ENCODE data around the gene PAIP2. TPM values are rescaled to one million over a fixed set of nuclear protein-coding genes. Genes with fewer than 3 reads are reported as not detected.

PAIP2 gene
- polyA plus RNA-seq, 1 donor from 2014 or later = 240 TPM

GRCh38 chr5:139389701-139390638 is 48.3 kb downstream of the PAIP2 start, which contains the start of gene MZB1:
MZB1 (minus strand) TSS chr5:139389913; CDS start chr5:139389856, 57 bp downstream.
- no peaks in the 10 kb centered on the region for H3K36me3 Mint-ChIP-seq
- H3K27ac Mint-ChIP-seq = peak within 1 kb of the TSS; percentile 97 to 99 (median 98)
- H3K4me1 Mint-ChIP-seq = peaks cover 36 to 52% (median 52%) of the 10 kb centered on the region in 3 donors
- peak within 1 kb of the TSS; percentile 82 to 98 (median 93) for H3K4me3 Mint-ChIP-seq
- H3K9me3 Mint-ChIP-seq = no peaks in the 10 kb centered on the region
- no peaks in the 10 kb centered on the region for H3K27me3 Mint-ChIP-seq

- Mint-ChIP-seq H3K9me3 (no peaks in the 10 kb centered on the region), H3K4me3 (peak overlapping the region; percentile 82 to 94 (median 88)), H3K4me1 (peaks cover 28 to 43% (median 43%) of the 10 kb centered on the region in 3 donors), H3K27me3 (no peaks in the 10 kb centered on the region), H3K36me3 (no peaks in the 10 kb centered on the region), H3K27ac (peak overlapping the region; percentile 97 to 99 (median 98))
Observed at GRCh38 chr5:139390639-139391569, 49.2 kb downstream of the PAIP2 start.

DNA sequence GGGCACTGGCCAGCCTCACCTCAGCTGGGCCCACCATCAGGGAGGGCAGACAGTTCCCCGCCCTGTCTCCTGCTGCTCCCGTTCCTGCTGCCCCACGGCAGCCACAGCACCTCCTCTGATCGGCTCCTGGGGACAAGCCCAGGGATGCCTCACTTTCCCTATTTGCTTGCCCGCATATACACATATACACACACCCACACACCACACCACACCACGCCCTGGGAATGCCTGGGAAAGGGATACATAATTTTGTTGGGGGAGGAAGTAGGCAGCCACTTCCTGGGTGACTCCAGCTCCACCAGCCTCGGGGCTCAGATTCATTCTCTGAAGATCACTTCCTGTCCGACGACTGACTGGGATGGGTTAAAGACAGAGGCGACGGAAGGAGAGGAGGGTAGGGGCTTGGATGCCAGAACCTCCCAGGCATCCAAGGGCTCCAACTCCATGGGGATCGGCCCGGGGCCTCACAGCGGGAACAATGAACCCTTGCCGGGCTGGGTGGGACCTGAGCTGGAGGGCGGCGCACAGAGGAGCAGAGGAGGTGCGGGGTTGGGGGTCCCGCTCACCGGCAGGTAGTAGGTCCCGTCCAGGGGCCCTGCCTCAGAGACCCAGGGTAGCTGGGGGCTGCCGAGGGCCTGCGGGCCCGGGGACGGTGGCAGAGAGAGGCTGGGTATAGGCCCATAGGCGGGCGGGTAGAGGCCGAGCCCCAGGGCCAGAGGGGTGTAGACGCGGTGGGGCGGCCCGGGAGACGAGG is 50.1 kb downstream of the PAIP2 start:
- peaks cover 33 to 37% (median 35%) of the 10 kb centered on the region in 3 donors for H3K4me1 Mint-ChIP-seq
- H3K27me3 Mint-ChIP-seq = no peaks in the 10 kb centered on the region
- H3K4me3 Mint-ChIP-seq = peak overlapping the region; percentile 82 to 94 (median 88)
- peak overlapping the region; percentile 93 to 98 (median 97) for H3K27ac Mint-ChIP-seq
- no peaks in the 10 kb centered on the region for H3K9me3 Mint-ChIP-seq
- peaks cover 2% of the 10 kb centered on the region for H3K36me3 Mint-ChIP-seq

DNA sequence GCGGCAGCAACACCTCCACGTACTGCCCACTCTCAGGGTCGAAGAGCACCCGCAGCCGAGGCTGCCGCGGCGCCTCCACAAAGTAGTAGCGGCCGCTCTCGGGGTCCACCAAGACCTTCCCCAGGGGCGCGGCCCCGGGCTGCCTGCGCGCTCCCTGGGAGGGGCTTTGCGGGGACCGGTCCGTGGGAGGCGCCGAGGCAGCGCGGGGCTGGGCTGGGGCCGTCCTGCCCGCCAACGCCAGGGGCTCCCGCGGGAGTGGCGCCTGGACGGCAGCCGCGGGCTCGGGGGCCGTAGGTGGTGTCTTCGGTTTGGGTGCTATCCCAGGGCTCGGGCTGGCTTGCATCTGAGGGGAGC is 50.6 kb downstream of the PAIP2 start:
- Mint-ChIP-seq H3K27me3 (no peaks in the 10 kb centered on the region), H3K9me3 (no peaks in the 10 kb centered on the region), H3K4me1 (peaks cover 33 to 37% (median 37%) of the 10 kb centered on the region in 3 donors), H3K4me3 (peak overlapping the region; percentile 82 to 96 (median 94)), H3K27ac (peak overlapping the region in 2 of 3 donors; percentile 88 to 96), H3K36me3 (peaks cover 2% of the 10 kb centered on the region)

DNA sequence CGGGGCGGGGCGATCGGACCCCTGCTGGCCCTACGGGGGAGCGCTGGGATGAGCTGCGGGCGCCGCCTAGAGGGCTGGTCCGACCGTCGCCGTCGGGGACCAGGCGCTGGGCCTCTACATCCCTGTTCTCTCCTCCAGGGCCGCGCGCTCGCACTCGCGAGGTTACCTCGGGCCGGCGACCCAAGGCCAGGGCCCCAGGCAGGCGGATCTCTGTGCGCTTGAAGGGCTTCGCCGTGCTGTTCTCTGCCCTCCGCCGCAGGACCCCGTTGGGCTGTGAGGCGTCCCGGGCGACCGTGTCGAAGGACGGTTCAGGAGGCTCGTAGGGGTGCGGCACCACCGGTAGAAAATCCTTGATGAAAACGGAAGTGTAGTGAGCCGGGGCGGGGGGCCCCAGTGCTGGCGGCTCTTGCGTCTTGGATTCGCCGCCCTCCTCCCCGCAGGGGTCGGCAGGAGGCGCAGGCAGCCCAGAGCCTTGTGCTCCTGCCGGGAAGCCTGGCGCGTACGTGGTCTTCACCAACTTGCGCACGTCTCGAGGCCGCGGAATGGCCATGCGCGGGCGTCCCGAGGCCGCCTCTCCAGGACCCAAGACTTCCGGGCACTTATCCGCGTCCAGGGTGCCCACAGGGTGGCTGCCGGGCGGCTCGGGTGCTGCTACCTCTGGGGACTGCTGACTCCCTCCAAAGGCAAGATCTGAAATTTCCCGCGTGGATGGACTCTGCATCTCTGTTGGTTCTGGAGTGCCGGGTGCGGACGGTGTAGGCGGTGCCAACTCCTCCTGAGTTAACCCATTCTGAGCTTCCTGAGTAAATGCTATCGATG is 51.2 kb downstream of the PAIP2 start:
- H3K27ac Mint-ChIP-seq = peak overlapping the region; percentile 53 to 96 (median 88)
- peaks cover 30 to 40% (median 34%) of the 10 kb centered on the region in 3 donors for H3K4me1 Mint-ChIP-seq
- no peaks in the 10 kb centered on the region for H3K9me3 Mint-ChIP-seq
- peak overlapping the region; percentile 82 to 96 (median 94) for H3K4me3 Mint-ChIP-seq
- H3K36me3 Mint-ChIP-seq = peaks cover 2% of the 10 kb centered on the region
- no peaks in the 10 kb centered on the region for H3K27me3 Mint-ChIP-seq

- Mint-ChIP-seq H3K36me3 (peaks cover 2% of the 10 kb centered on the region), H3K27me3 (no peaks in the 10 kb centered on the region), H3K27ac (peak overlapping the region; percentile 53 to 96 (median 88)), H3K9me3 (no peaks in the 10 kb centered on the region), H3K4me3 (peak overlapping the region; percentile 82 to 96 (median 94)), H3K4me1 (peaks cover 24 to 36% (median 27%) of the 10 kb centered on the region in 3 donors)
Observed at GRCh38 chr5:139393497-139394122, 52.0 kb downstream of the PAIP2 start.

GRCh38 chr5:139394123-139394653 is 52.5 kb downstream of the PAIP2 start:
- H3K27me3 Mint-ChIP-seq = no peaks in the 10 kb centered on the region
- H3K36me3 Mint-ChIP-seq = peaks cover 2% of the 10 kb centered on the region
- H3K4me1 Mint-ChIP-seq = peaks cover 23 to 36% (median 25%) of the 10 kb centered on the region in 3 donors
- peak overlapping the region in 1 of 3 donors; percentile 96 for H3K27ac Mint-ChIP-seq
- peak overlapping the region; percentile 77 to 96 (median 86) for H3K4me3 Mint-ChIP-seq
- no peaks in the 10 kb centered on the region for H3K9me3 Mint-ChIP-seq

DNA sequence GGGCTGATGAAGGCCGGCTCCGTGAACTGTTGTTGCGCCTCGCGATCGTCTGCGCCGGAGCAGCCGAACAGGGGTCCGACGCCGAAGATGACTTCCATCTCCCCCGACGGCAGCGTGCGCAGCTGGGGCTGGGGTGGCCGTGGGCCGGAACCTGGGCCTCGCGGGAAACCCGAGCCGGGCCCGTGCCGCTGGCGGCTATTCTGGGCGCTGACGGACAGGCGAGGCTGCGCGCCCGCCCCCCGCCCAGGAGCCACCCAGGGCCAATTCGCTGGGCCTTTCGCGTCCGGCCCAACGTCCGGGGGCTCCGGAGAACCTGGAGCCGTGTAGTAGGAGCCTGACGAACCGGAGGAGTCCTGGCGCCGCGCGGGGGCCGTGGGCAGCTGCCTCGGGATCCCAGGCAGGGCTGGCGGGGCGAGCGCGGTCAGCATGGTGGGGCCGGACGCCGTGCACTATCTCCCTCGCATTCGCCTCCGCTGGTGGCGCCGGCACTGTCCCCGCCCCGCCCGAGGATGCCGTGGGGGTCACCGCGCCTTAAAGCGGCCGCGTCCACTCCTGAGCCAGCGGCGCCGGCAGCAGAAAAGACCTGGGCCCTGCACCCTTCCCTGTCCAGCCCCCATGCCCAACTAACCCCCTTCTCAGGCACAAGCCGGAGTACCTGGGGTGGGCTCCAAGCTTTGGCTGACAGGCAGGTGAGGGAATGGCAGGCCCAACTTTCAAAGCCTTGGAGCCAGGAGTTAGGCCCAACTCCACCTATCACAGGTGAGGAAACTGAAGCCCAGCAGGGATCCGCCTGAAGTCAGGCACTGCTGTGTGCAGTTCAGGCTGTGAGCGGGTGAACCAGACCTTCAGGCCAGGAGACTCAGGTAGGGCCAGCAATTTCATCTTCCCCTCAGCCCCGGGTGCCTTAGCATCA is 53.3 kb downstream of the PAIP2 start, which contains the start of gene PROB1:
Gene PROB1 (minus strand): TSS at position 451 of the 913 bp plus-strand sequence. CDS start 23 bp downstream, at position 428.
- peak within 1 kb of the TSS; percentile 77 to 96 (median 90) for H3K4me3 Mint-ChIP-seq
- peaks cover 19 to 33% (median 22%) of the 10 kb centered on the region in 3 donors for H3K4me1 Mint-ChIP-seq
- peaks cover 2% of the 10 kb centered on the region for H3K36me3 Mint-ChIP-seq
- no peaks in the 10 kb centered on the region for H3K27me3 Mint-ChIP-seq
- no peaks in the 10 kb centered on the region for H3K9me3 Mint-ChIP-seq
- H3K27ac Mint-ChIP-seq = peak within 1 kb of the TSS in 1 of 3 donors; percentile 96

GRCh38 chr5:139395844-139396640 is 54.4 kb downstream of the PAIP2 start:
- peaks cover 12 to 24% (median 14%) of the 10 kb centered on the region in 3 donors for H3K4me1 Mint-ChIP-seq
- H3K9me3 Mint-ChIP-seq = no peaks in the 10 kb centered on the region
- H3K27me3 Mint-ChIP-seq = no peaks in the 10 kb centered on the region
- peak overlapping the region; percentile 54 to 89 (median 70) for H3K4me3 Mint-ChIP-seq
- H3K27ac Mint-ChIP-seq = peak overlapping the region in 2 of 3 donors; percentile 73 to 82
- peaks cover 2% of the 10 kb centered on the region for H3K36me3 Mint-ChIP-seq

- no peaks in the 10 kb centered on the region for H3K9me3 Mint-ChIP-seq
Observed at GRCh38 chr5:139396691-139397090, 55.0 kb downstream of the PAIP2 start.

DNA sequence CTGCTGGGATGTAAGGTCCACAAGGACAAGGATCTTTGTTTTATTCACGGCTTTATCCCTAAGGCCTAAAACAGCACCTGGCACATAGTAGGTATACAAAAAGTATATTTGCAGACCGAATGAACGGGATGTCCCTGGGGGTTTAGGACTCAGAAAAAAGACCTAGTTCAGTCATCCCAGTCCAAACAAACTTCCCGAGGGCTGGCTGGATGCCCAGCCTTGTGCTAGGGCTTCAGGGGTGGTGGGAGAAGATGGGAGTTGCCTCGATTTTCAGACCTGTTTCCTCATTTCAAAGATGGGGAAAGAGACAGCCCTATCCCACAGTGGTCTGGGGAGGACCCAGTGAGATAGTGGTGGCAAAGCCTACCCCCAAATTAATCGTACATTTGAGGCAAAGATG is 56.3 kb downstream of the PAIP2 start:
- Mint-ChIP-seq H3K27ac (peak overlapping the region in 1 of 3 donors; percentile 63), H3K4me1 (peaks cover 8 to 17% (median 12%) of the 10 kb centered on the region in 3 donors), H3K27me3 (no peaks in the 10 kb centered on the region), H3K36me3 (peaks cover 2% of the 10 kb centered on the region), H3K9me3 (no peaks in the 10 kb centered on the region), H3K4me3 (peak overlapping the region in 1 of 4 donors; percentile 57)

More at GRCh38 chr5:139396691-139397090, 55.0 kb downstream of the PAIP2 start:
- peak overlapping the region in 1 of 3 donors; percentile 61 for H3K27ac Mint-ChIP-seq
- H3K36me3 Mint-ChIP-seq = peaks cover 2% of the 10 kb centered on the region
- H3K4me1 Mint-ChIP-seq = peaks cover 7 to 18% (median 10%) of the 10 kb centered on the region in 3 donors
- no peaks in the 10 kb centered on the region for H3K27me3 Mint-ChIP-seq
- H3K4me3 Mint-ChIP-seq = peak overlapping the region in 1 of 4 donors; percentile 89
